ENCODE measurements around the gene GABBR2. TPM values are rescaled to one million over a fixed set of nuclear protein-coding genes. Genes with fewer than 3 reads are reported as not detected.

Gene GABBR2
- total and polyA plus RNA-seq, 2 donors (not counting 1 experiment from before 2014, with no cell fraction given): 0.03 TPM; not detected in 1

- Mint-ChIP-seq H3K4me1 (no peaks in the 10 kb centered on the region), H3K27ac (no peak overlapping the region), H3K27me3 (peaks cover 41% of the 10 kb centered on the region), H3K9me3 (ENCODE audit: insufficient read depth) (no peaks in the 10 kb centered on the region), H3K4me3 (no peak overlapping the region)
- Histone ChIP-seq H3K79me2 (ENCODE audit: control insufficient read depth, insufficient read depth, low read length) (no peaks in the 10 kb centered on the region), H3K27me3 (replicated peaks in 1 of 4; ENCODE audit: control extremely low read depth in 1 of 4, control insufficient read depth in 3 of 4, insufficient read depth in 4 of 4, low read length in 3 of 4) (peaks cover 0 to 19% (median 3%) of the 10 kb centered on the region in 4 experiments), H3K9ac (ENCODE audit: low read length) (no peak overlapping the region), H3K27ac (ENCODE audit: low read length in 2 of 2) (no peak overlapping the region), H2AFZ (ENCODE audit: insufficient read depth, low read depth, low read length, poor library complexity, severe bottlenecking) (no peak overlapping the region), H3K36me3 (replicated peaks in 1 of 2; ENCODE audit: control extremely low read depth in 1 of 2, control insufficient read depth in 1 of 2, extremely low read depth in 1 of 2, insufficient read depth in 2 of 2, low read length in 1 of 2) (no peaks in the 10 kb centered on the region), H3K4me1 (ENCODE audit: control insufficient read depth in 2 of 2, insufficient read depth in 2 of 2, low read length in 2 of 2) (no peaks in the 10 kb centered on the region), H3K4me3 (ENCODE audit: control extremely low read depth in 1 of 5, extremely low read depth in 1 of 5, insufficient read depth in 1 of 5, low read depth in 2 of 5, low read length in 4 of 5) (no peak overlapping the region), H3K9me3 (ENCODE audit: control extremely low read depth in 1 of 3, control insufficient read depth in 2 of 3, insufficient read depth in 1 of 3, low read length in 2 of 3) (peaks cover 0 to 5% (median 0%) of the 10 kb centered on the region in 3 donors), H4K20me1 (ENCODE audit: control insufficient read depth, insufficient read depth, low read length, poor library complexity, severe bottlenecking) (no peaks in the 10 kb centered on the region), H3K4me2 (replicated peaks; ENCODE audit: low read depth, low read length, poor library complexity, severe bottlenecking) (no peak overlapping the region)
- ChIA-PET POLR2A (no interaction called here), CTCF (no interaction called here)
- ATAC-seq (ENCODE audit: low read depth): no peak
- WGBS (ENCODE audit: insufficient coverage): 86% methylated on average over 1 of the region's 5 CpGs
- TF ChIP-seq EZH2 (IDR thresholded peaks at IDR 0.05; ENCODE audit: borderline replicate concordance, insufficient read depth, low read depth, low read length, poor library complexity, severe bottlenecking): no peak
- no peak for TF ChIP-seq CTCF (IDR thresholded peaks at IDR 0.05)
- DNase-seq: no peak
- intact Hi-C loops (cut with micrococcal nuclease): no loop called here
Measured at GRCh38 chr9:98479967-98480847, 228.5 kb downstream of the GABBR2 start.

- Histone ChIP-seq H3K4me1 (ENCODE audit: control insufficient read depth in 2 of 2, insufficient read depth in 2 of 2, low read length in 2 of 2) (no peaks in the 10 kb centered on the region), H2AFZ (ENCODE audit: insufficient read depth, low read depth, low read length, poor library complexity, severe bottlenecking) (no peak overlapping the region), H3K9me3 (ENCODE audit: control extremely low read depth in 1 of 3, control insufficient read depth in 2 of 3, insufficient read depth in 1 of 3, low read length in 2 of 3) (peaks cover 0 to 5% (median 0%) of the 10 kb centered on the region in 3 donors), H3K9ac (ENCODE audit: low read length) (no peak overlapping the region), H3K27me3 (replicated peaks in 1 of 4; ENCODE audit: control extremely low read depth in 1 of 4, control insufficient read depth in 3 of 4, insufficient read depth in 4 of 4, low read length in 3 of 4) (peaks cover 0 to 18% (median 3%) of the 10 kb centered on the region in 4 experiments), H3K36me3 (replicated peaks in 1 of 2; ENCODE audit: control extremely low read depth in 1 of 2, control insufficient read depth in 1 of 2, extremely low read depth in 1 of 2, insufficient read depth in 2 of 2, low read length in 1 of 2) (no peaks in the 10 kb centered on the region), H3K27ac (ENCODE audit: low read length in 2 of 2) (no peak overlapping the region), H3K4me2 (replicated peaks; ENCODE audit: low read depth, low read length, poor library complexity, severe bottlenecking) (no peak overlapping the region), H3K79me2 (ENCODE audit: control insufficient read depth, insufficient read depth, low read length) (no peaks in the 10 kb centered on the region), H4K20me1 (ENCODE audit: control insufficient read depth, insufficient read depth, low read length, poor library complexity, severe bottlenecking) (no peaks in the 10 kb centered on the region), H3K4me3 (ENCODE audit: control extremely low read depth in 1 of 5, extremely low read depth in 1 of 5, insufficient read depth in 1 of 5, low read depth in 2 of 5, low read length in 4 of 5) (no peak overlapping the region)
- DNase-seq (no peak), ATAC-seq (ENCODE audit: low read depth) (no peak)
- no peak overlapping the region for H3K27ac Mint-ChIP-seq
- peaks cover 36% of the 10 kb centered on the region for H3K27me3 Mint-ChIP-seq
- WGBS (ENCODE audit: insufficient coverage): 91% methylated on average over 8 of the region's 8 CpGs
- no peaks in the 10 kb centered on the region for H3K4me1 Mint-ChIP-seq
- intact Hi-C loops (cut with micrococcal nuclease): no loop called here
- ChIA-PET POLR2A (no interaction called here), CTCF (no interaction called here)
- H3K9me3 Mint-ChIP-seq (ENCODE audit: insufficient read depth): no peaks in the 10 kb centered on the region
- TF ChIP-seq CTCF (IDR thresholded peaks at IDR 0.05) (no peak), EZH2 (IDR thresholded peaks at IDR 0.05; ENCODE audit: borderline replicate concordance, insufficient read depth, low read depth, low read length, poor library complexity, severe bottlenecking) (no peak)
- H3K4me3 Mint-ChIP-seq: no peak overlapping the region
Measured at GRCh38 chr9:98479449-98479848, 229.3 kb downstream of the GABBR2 start.

All from B cell (primary cell).